IMR-90 (cell line): ENCODE results near the gene OPCML. TPM values are rescaled to one million over a fixed set of nuclear protein-coding genes. Genes with fewer than 3 reads are reported as not detected.

Experiments
- ATAC-seq: fragments of 200-7000 bp; cut with Tn5 transposase; 2 replicates; pipeline ENCODE4 v1.9.1; 2020; ENCODE audit warnings: low read depth, mild to moderate bottlenecking, moderate library complexity
- BruUV-seq: library from RNA; stranded (reverse); fragments of 400-500 nt; replicated peaks from 2 replicates; lab custom pipeline; 2021; lab: Mats Ljungman, UMichigan
- CTCF ChIA-PET: fragments of 300-600 bp; formaldehyde crosslinking; extraction: SDS; loops from one replicate; lab custom pipeline; 2021; ENCODE audit warnings: antibody characterized with exemption; lab: Yijun Ruan, JAX
- POLR2A ChIA-PET: fragments of 300-600 bp; sonication (Branson Sonifier 250); formaldehyde crosslinking; loops from one replicate; lab custom pipeline; 2022; ENCODE audit warnings: antibody characterized with exemption; ENCODE audit not compliant: unreplicated experiment; lab: Charles Lee
- DNase-seq: peaks from one replicate; pipeline ENCODE4 v3.0.0; 2013
- H2AFZ ChIP-seq: replicated peaks from 2 replicates; pipeline ENCODE3; 2013; ENCODE audit warnings: low read length, mild to moderate bottlenecking; ENCODE audit not compliant: poor library complexity
- H2AK5ac ChIP-seq: 2 replicates; pipeline ENCODE4 v1.6.1; 2013; ENCODE audit warnings: low read depth, low read length, inconsistent platforms
- H2AK9ac ChIP-seq: replicated peaks from 2 replicates; pipeline ENCODE3; 2013; ENCODE audit warnings: mild to moderate bottlenecking, low read depth, low read length, moderate library complexity; ENCODE audit not compliant: poor library complexity
- H2BK120ac ChIP-seq: 2 replicates; pipeline ENCODE4 v1.6.1; 2013; ENCODE audit warnings: low read depth, low read length, inconsistent platforms
- H2BK15ac ChIP-seq: 3 replicates; pipeline ENCODE4 v1.6.1; 2013; ENCODE audit warnings: low read depth, low read length, inconsistent platforms
- H2BK20ac ChIP-seq: 2 replicates; pipeline ENCODE4 v1.6.1; 2013; ENCODE audit warnings: low read depth, mild to moderate bottlenecking, inconsistent platforms, low read length, moderate library complexity
- H2BK5ac ChIP-seq: 2 replicates; pipeline ENCODE4 v1.6.1; 2013; ENCODE audit warnings: mild to moderate bottlenecking, low read depth, low read length, inconsistent platforms; ENCODE audit not compliant: poor library complexity, severe bottlenecking
- H3K14ac ChIP-seq: replicated peaks from 2 replicates; pipeline ENCODE4 v1.6.1; 2013; ENCODE audit warnings: low read depth, low read length, inconsistent platforms
- H3K18ac ChIP-seq: 2 replicates; pipeline ENCODE4 v1.6.1; 2013; ENCODE audit warnings: low read depth, low read length, control low read depth
- H3K23ac ChIP-seq: 2 replicates; pipeline ENCODE4 v1.6.1; 2013; ENCODE audit warnings: low read depth, low read length, inconsistent platforms
- H3K27ac ChIP-seq: 2 replicates; pipeline ENCODE4 v1.5.1; 2013; ENCODE audit warnings: mild to moderate bottlenecking, control low read depth, low read length; ENCODE audit not compliant: insufficient read depth
- H3K27me3 ChIP-seq: 2 replicates; pipeline ENCODE4 v1.6.1; 2013; ENCODE audit warnings: low read length; ENCODE audit not compliant: control insufficient read depth, insufficient read depth
- H3K36me3 ChIP-seq: 2 replicates; pipeline ENCODE4 v1.6.1; 2013; ENCODE audit warnings: low read length, mixed read lengths; ENCODE audit not compliant: control insufficient read depth, insufficient read depth
- H3K4ac ChIP-seq: 2 replicates; pipeline ENCODE4 v1.6.1; 2013; ENCODE audit warnings: low read depth, low read length, inconsistent platforms
- H3K4me1 ChIP-seq: 2 replicates; pipeline ENCODE4 v1.6.1; 2013; ENCODE audit warnings: low read length, mixed read lengths; ENCODE audit not compliant: control insufficient read depth, insufficient read depth
- H3K4me2 ChIP-seq: 2 replicates; pipeline ENCODE4 v1.6.1; 2013; ENCODE audit warnings: low read depth, mild to moderate bottlenecking, control low read depth, low read length, moderate library complexity
- H3K4me3 ChIP-seq: 2 replicates; pipeline ENCODE4 v1.5.1; 2013; ENCODE audit warnings: low read depth, mild to moderate bottlenecking, control low read depth, low read length, moderate library complexity; ENCODE audit not compliant: insufficient read depth
- H3K56ac ChIP-seq: 2 replicates; pipeline ENCODE4 v1.6.1; 2013; ENCODE audit warnings: low read length, inconsistent platforms; ENCODE audit not compliant: insufficient read depth; ENCODE audit errors: extremely low read depth
- H3K79me1 ChIP-seq, 2 experiments: 2 replicates each; pipeline ENCODE4 v1.6.1; 2013; ENCODE audit warnings: low read length in 2 of 2, inconsistent platforms in 1 of 2, low read depth in 1 of 2
- H3K9ac ChIP-seq: 2 replicates; pipeline ENCODE4 v1.6.1; 2013; ENCODE audit warnings: low read depth, low read length, control low read depth
- H3K9me1 ChIP-seq: 2 replicates; pipeline ENCODE4 v1.6.1; 2013; ENCODE audit warnings: low read length, inconsistent platforms; ENCODE audit not compliant: insufficient read depth
- H3K9me3 ChIP-seq: 2 replicates; pipeline ENCODE4 v1.6.1; 2013; ENCODE audit warnings: low read length; ENCODE audit not compliant: control insufficient read depth, insufficient read depth
- H4K20me1 ChIP-seq: 2 replicates; pipeline ENCODE4 v1.6.1; 2013; ENCODE audit warnings: low read length, inconsistent platforms; ENCODE audit not compliant: insufficient read depth
- H4K5ac ChIP-seq: 2 replicates; pipeline ENCODE4 v1.6.1; 2013; ENCODE audit warnings: mild to moderate bottlenecking, low read depth, low read length, control low read depth
- H4K8ac ChIP-seq, 2 experiments: 2 replicates each; pipeline ENCODE4 v1.6.1; 2013; ENCODE audit warnings: low read depth in 2 of 2, low read length in 2 of 2, control low read depth in 1 of 2, inconsistent platforms in 1 of 2
- H4K91ac ChIP-seq: 2 replicates; pipeline ENCODE4 v1.6.1; 2013; ENCODE audit warnings: low read depth, low read length, inconsistent platforms; ENCODE audit not compliant: insufficient read depth
- NFE2L2 ChIP-seq: fragments of 150-350 bp; IDR thresholded peaks from 2 replicates; pipeline ENCODE4 v1.6.1; 2016; ENCODE audit warnings: low read depth, mild to moderate bottlenecking, low read length
- WGBS, 2 experiments: methylation state at CpG; one replicate each; pipeline versions ENCODE4 v1.1.5 to v1.1.7; 2013; ENCODE audit warnings: missing lambda C conversion rate in 2 of 2; ENCODE audit not compliant: insufficient read length in 1 of 2; ENCODE audit errors: extremely low coverage in 2 of 2; 5-methylcytosine and 5-hydroxymethylcytosine counted together
- dilution Hi-C: fragments of 300-500 bp; cut with HindIII; formaldehyde crosslinking; loops from one replicate; pipeline ENCODE4 v1.14.3; 2018; ENCODE audit warnings: low sequenced_read_pairs; ENCODE audit not compliant: unreplicated experiment
- in situ Hi-C: fragments of 300-500 bp; cut with MboI; formaldehyde crosslinking; loops from 3 replicates; pipeline ENCODE4 v1.14.3; 2019; ENCODE audit warnings: low sequenced_read_pairs, inconsistent platforms, mixed read lengths
- intact Hi-C: fragments of 100-400 bp; cut with micrococcal nuclease; formaldehyde crosslinking; loops from 2 replicates; pipeline ENCODE4 v1.10.0; 2022
- polyA plus RNA-seq, 3 experiments: library from polyadenylated mRNA; depleted of rRNA; stranded (reverse); fragments of >200 nt; gene quantifications; 2 replicates each; pipeline ENCODE4 v1.2.3, GENCODE V29; 2012; ENCODE audit warnings: low replicate concordance in 1 of 3
- total RNA-seq: library from RNA; depleted of rRNA; stranded (reverse); fragments of >200 nt; gene quantifications from 2 replicates; pipeline ENCODE4 v1.2.3, GENCODE V29; 2012

Gene OPCML
- total and polyA plus RNA-seq, 2 of the 4 experiments (the other 2 are of a cell fraction) = under 0.01 to 2.6 TPM

- H3K9ac ChIP-seq = no peak overlapping the region
- H3K18ac ChIP-seq = no peak overlapping the region
- no peak overlapping the region for H3K27ac ChIP-seq
- H3K56ac ChIP-seq = no peak overlapping the region
- no peaks in the 10 kb centered on the region for H3K9me1 ChIP-seq
- no peak overlapping the region for H2BK15ac ChIP-seq
- POLR2A ChIA-PET = no interaction called here
- no peak overlapping the region for H2BK120ac ChIP-seq
- H4K20me1 ChIP-seq = no peaks in the 10 kb centered on the region
- no peak overlapping the region for H4K5ac ChIP-seq
- H3K4ac ChIP-seq = no peak overlapping the region
- H3K79me1 ChIP-seq = no peaks in the 10 kb centered on the region
- H2AFZ ChIP-seq = no peak overlapping the region
- dilution Hi-C loops = no loop called here
- intact Hi-C loops = no loop called here
- H2BK20ac ChIP-seq = no peak overlapping the region
- ATAC-seq (no peak), DNase-seq (no peak)
- H2AK9ac ChIP-seq = no peak overlapping the region
- no peaks in the 10 kb centered on the region for H3K4me1 ChIP-seq
- BruUV-seq = no TSS peak
- H3K4me2 ChIP-seq = no peak overlapping the region
- no peak overlapping the region for H2AK5ac ChIP-seq
- H3K9me3 ChIP-seq = peaks cover 51% of the 10 kb centered on the region
- 75% methylated on average over 4 of the region's 15 CpGs; no CpG with 5 or more reads in 1 of the 2 experiments for WGBS, 2 experiments
- in situ Hi-C loops = no loop called here
- no peak overlapping the region for H4K8ac ChIP-seq
- H3K27me3 ChIP-seq = no peaks in the 10 kb centered on the region
- no peak overlapping the region for H3K14ac ChIP-seq
- no peak overlapping the region for H3K4me3 ChIP-seq
- no peak overlapping the region for H4K91ac ChIP-seq
- H2BK5ac ChIP-seq = no peak overlapping the region
- H3K36me3 ChIP-seq = no peaks in the 10 kb centered on the region
- no peak overlapping the region for H3K23ac ChIP-seq
- TF ChIP-seq NFE2L2 = no peak
- CTCF ChIA-PET = no interaction called here
Observed at GRCh38 chr11:133362916-133363315, 169.4 kb downstream of the OPCML start.
